Activated naive CD4-positive, alpha-beta T cell treated with anti-CD3 and anti-CD28 coated beads for 36 hours (primary cell): ENCODE results near the gene AFAP1L1. TPM values are rescaled to one million over a fixed set of nuclear protein-coding genes. Genes with fewer than 3 reads are reported as not detected.
A peak's percentile ranks its signal among the peaks of the same experiment; 100 is the strongest.

Experiments used
- CTCF ChIA-PET: fragments of 350-600 bp; sonication (Branson Sonifier 250); formaldehyde crosslinking; loops from one replicate; lab custom pipeline; 2021; ENCODE audit warnings: antibody characterized with exemption; lab: Charles Lee
- DNase-seq: peaks from one replicate; pipeline ENCODE4 v3.0.0-alpha.2; 2020
- H3K27ac Mint-ChIP-seq: one replicate; pipeline ENCODE4 v1.8.0; 2021; ENCODE audit warnings: mild to moderate bottlenecking, mixed read lengths
- H3K27me3 Mint-ChIP-seq: one replicate; pipeline ENCODE4 v1.8.0; 2021; ENCODE audit warnings: low read depth, mixed read lengths
- H3K36me3 Mint-ChIP-seq: one replicate; pipeline ENCODE4 v1.8.0; 2021; ENCODE audit warnings: low read depth, mixed read lengths
- H3K4me1 Mint-ChIP-seq: one replicate; pipeline ENCODE4 v1.8.0; 2021; ENCODE audit warnings: low read depth, mixed read lengths
- H3K4me3 Mint-ChIP-seq: one replicate; pipeline ENCODE4 v1.8.0; 2021; ENCODE audit warnings: mild to moderate bottlenecking, moderate library complexity, mixed read lengths
- H3K9me3 Mint-ChIP-seq: one replicate; pipeline ENCODE4 v1.8.0; 2021; ENCODE audit warnings: mixed read lengths
- intact Hi-C: fragments of 100-400 bp; cut with micrococcal nuclease; formaldehyde crosslinking; loops from one replicate; pipeline ENCODE4 v1.15.1; 2023
- total RNA-seq, 2 experiments: library from RNA; stranded (reverse); gene quantifications; one replicate each; pipeline ENCODE4 v1.2.3, GENCODE V29; 2021

AFAP1L1 gene
- total RNA-seq, 2 experiments from 2014 or later: 0.07 TPM; not detected in 1

DNA sequence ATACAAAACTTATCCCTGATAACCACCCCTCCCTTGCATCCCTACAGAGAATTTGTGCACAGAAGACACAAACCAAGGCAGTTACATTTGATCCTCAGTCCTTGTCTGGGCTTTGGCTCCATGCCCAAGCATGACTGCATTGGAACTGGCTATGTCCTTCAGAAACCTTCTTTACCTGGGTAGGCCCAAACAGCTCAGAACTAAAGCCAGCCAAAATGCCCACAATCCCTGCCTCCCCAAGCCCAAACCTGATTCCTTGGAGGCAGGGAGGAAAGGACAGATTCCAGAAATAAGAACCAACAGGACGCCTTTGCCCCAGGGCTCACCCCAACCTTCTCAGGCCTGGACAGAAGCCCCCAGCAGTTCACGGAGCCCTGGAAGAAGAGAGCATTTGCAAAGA is 99.2 kb downstream of the AFAP1L1 start:
- Mint-ChIP-seq H3K27me3 (no peaks in the 10 kb centered on the region), H3K27ac (peak overlapping the region; percentile 57), H3K4me1 (peaks cover 10% of the 10 kb centered on the region), H3K36me3 (peaks cover 6% of the 10 kb centered on the region), H3K9me3 (no peaks in the 10 kb centered on the region), H3K4me3 (no peak overlapping the region)
- intact Hi-C loops: loop anchor here (1.0 kb wide), 4 partner anchors 14 to 230 kb away; partner anchors contain the start of gene ABLIM3
- CTCF ChIA-PET: interaction anchor here (0.6 to 9.3 kb wide), 22 partner anchors 9 to 248 kb away, joined by 3 to 125 read pairs (median 4); partner anchors contain the start of genes GRPEL2, IL17B and PCYOX1L
- no peak for DNase-seq

DNA sequence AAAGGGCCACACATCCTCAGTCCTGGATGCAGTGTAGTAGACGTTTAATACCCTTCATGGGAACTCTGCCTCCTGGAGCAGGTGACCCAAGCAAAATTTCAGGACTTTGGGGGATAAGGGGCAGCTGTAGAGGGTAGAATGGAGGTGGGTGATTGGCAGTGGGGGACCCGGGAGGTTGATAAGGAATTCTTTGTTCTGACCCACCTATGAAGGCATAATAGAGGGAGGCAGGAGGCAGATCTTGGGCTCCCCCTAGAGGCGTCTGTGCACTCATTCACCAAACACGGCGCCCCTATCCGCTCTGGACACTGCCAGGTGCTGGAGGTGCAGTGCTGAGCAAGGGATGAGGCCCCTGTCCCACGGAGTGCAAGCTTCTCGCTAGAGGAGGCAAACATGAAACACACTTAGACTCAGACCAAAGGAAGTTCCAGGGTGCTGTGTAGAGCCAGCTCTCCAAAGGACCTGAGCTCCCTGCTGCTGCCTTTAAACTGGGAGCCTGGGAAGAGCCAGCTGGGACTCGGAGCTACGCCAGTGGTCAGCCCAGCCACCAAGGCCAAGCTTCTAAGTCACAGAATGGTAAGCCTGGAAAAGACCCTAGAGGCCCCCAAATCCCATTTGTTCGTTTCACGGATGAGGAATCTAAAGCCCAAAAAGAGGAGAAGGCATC is 99.8 kb downstream of the AFAP1L1 start:
- Mint-ChIP-seq H3K4me3 (no peak overlapping the region), H3K27me3 (no peaks in the 10 kb centered on the region), H3K27ac (peak overlapping the region; percentile 57), H3K9me3 (no peaks in the 10 kb centered on the region), H3K4me1 (peaks cover 10% of the 10 kb centered on the region), H3K36me3 (peaks cover 6% of the 10 kb centered on the region)
- intact Hi-C loops: loop anchor here (1.0 kb wide), 4 partner anchors 14 to 230 kb away; partner anchors contain the start of gene ABLIM3
- CTCF ChIA-PET: interaction anchor here (0.6 to 9.3 kb wide), 46 partner anchors 10 to 479 kb away, joined by 3 to 125 read pairs (median 4); partner anchors contain the start of genes GRPEL2, IL17B and PCYOX1L
- peak; percentile 82 for DNase-seq

DNA sequence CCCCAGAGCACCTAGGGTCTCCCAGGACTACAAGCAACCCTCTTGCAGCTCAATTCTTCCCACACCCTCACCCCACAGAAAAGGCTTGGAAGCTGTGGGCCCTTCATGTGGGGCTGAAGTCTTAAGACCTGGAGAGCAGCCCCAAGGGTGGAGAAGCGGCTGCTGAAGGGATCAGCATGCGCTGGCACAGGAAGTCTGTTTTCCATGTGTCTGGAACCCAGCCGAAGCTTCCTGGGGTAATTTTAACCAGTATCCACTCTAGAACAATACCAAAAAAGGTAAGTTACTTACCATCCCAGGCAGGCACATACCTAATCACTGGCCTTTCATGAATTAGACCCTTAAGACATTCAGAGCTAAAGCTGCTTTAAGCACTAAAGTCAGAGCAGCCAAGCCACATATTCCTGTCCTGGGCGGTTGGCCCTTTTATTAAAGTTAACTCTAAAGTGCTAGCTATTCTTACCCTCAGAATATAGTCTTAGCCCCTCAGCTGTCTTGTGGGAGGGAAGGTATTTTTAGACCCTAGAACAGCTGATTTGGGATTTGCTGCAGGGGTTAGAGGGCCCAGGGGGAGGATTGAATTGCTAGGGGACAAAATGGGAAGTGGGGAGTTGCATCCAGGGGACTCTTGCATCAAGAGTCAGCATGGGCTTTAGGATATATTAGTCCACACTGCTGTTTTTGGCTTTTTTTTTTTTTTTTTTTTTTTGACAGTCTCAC is 100.6 kb downstream of the AFAP1L1 start:
- H3K36me3 Mint-ChIP-seq: peaks cover 6% of the 10 kb centered on the region
- DNase-seq: no peak
- peaks cover 8% of the 10 kb centered on the region for H3K4me1 Mint-ChIP-seq
- no peaks in the 10 kb centered on the region for H3K9me3 Mint-ChIP-seq
- H3K27ac Mint-ChIP-seq: no peak overlapping the region
- intact Hi-C loops: no loop called here
- CTCF ChIA-PET: interaction anchor here (0.6 to 9.3 kb wide), 47 partner anchors 9 to 478 kb away, joined by 3 to 125 read pairs (median 4); partner anchors contain the start of genes GRPEL2, IL17B and PCYOX1L
- no peak overlapping the region for H3K4me3 Mint-ChIP-seq
- no peaks in the 10 kb centered on the region for H3K27me3 Mint-ChIP-seq

DNA sequence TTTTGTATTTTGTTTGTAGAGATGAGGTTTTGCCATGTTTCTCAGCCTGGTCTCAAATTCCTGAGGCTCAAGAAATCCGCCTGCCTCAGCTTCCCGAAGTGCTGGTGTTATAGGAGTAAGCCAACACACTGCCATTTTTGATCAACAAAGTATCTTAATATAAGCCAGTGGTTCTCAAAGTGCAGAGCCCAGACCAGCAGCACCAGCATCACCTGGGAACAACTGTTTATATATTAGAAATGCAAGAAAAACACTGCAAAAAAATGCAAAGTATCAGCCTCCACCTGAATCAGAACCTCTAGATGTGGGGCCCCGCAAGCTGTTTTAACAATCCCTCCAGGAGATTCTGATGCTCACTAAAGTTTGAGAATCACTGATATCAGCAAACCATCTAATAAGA is 101.3 kb downstream of the AFAP1L1 start:
- Mint-ChIP-seq H3K4me1 (peaks cover 7% of the 10 kb centered on the region), H3K27ac (no peak overlapping the region), H3K36me3 (peaks cover 6% of the 10 kb centered on the region), H3K27me3 (no peaks in the 10 kb centered on the region), H3K9me3 (no peaks in the 10 kb centered on the region), H3K4me3 (no peak overlapping the region)
- intact Hi-C loops: no loop called here
- no peak for DNase-seq
- CTCF ChIA-PET: interaction anchor here (0.6 to 9.3 kb wide), 16 partner anchors 8 to 250 kb away, joined by 3 to 125 read pairs (median 5); partner anchors contain the start of genes GRPEL2 and IL17B

DNA sequence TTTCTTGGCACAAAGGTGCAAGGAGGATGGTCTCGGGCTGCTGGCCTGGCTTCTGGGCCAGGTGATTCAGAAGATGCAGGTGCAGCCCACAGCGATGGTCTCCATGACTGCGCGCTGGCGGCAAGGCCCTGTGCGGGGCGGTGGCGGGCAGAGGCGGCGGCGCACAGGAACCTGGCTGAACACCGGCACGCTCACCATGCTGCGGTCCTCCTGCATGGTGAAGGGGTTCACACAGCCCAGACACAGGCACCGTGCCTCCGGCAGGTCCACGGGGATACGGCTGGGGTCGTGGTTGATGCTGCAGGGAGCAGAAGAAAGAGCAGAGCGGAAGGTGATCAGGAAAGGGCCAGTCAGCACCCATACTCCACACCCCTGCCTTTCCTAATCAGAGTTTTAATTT is 102.6 kb downstream of the AFAP1L1 start:
- CTCF ChIA-PET: interaction anchor here (1.0 to 9.3 kb wide), 5 partner anchors 7 to 60 kb away, joined by 3 to 125 read pairs (median 25); partner anchors contain the start of gene IL17B
- DNase-seq: no peak
- intact Hi-C loops: no loop called here
- Mint-ChIP-seq H3K27me3 (no peaks in the 10 kb centered on the region), H3K36me3 (no peaks in the 10 kb centered on the region), H3K27ac (no peak overlapping the region), H3K4me1 (peaks cover 5% of the 10 kb centered on the region), H3K9me3 (no peaks in the 10 kb centered on the region), H3K4me3 (no peak overlapping the region)

DNA sequence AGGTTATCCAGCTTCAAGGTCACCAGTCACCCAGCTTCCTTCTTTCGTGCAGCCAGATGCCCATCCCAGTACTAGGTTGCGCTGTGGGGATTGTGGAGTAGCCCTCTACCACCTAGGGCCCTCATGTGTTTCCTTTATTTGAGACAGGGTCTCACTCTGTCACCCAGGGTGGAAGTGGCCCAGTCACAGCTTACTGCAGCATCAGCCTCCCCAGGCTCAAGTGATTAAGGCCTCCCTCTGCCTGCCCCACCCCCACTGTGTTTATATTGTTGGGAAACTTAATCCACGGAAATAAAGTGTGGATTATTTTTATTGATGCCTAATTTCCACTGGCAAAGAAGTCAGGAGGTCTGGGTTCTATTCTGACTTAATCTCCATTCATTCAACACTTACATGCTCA is 103.1 kb downstream of the AFAP1L1 start:
- Mint-ChIP-seq H3K9me3 (no peaks in the 10 kb centered on the region), H3K27ac (no peak overlapping the region), H3K36me3 (no peaks in the 10 kb centered on the region), H3K4me1 (peaks cover 1% of the 10 kb centered on the region), H3K4me3 (no peak overlapping the region), H3K27me3 (no peaks in the 10 kb centered on the region)
- intact Hi-C loops: no loop called here
- DNase-seq: no peak
- CTCF ChIA-PET: interaction anchor here (0.6 to 9.3 kb wide), 8 partner anchors 6 to 190 kb away, joined by 3 to 80 read pairs (median 4); partner anchors contain the start of genes CSNK1A1 and IL17B

DNA sequence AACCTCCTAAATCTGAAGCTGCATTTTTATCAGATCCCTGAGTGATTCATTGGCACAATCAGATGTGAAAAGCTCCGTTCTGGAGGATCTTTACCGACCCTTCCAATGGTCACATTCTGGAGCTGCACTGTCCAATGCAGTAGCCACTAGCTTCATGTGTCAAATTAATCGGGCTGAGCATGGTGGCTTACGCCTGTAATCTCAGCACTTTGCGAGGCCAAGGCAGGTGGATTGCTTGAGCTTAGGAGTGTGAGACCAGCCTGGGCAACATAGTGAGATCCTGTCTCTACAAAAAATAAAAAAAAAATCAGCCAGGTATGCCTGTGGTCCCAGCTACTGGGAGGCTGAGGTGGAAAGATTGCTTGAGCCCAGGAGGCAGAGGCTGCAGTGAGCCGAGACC is 103.8 kb downstream of the AFAP1L1 start:
- H3K4me3 Mint-ChIP-seq: no peak overlapping the region
- H3K27ac Mint-ChIP-seq: no peak overlapping the region
- intact Hi-C loops: no loop called here
- H3K9me3 Mint-ChIP-seq: no peaks in the 10 kb centered on the region
- CTCF ChIA-PET: interaction anchor here (0.6 to 2.9 kb wide), 8 partner anchors 8 to 189 kb away, joined by 3 to 14 read pairs (median 4); partner anchors contain the start of gene CSNK1A1
- no peak for DNase-seq
- peaks cover 1% of the 10 kb centered on the region for H3K4me1 Mint-ChIP-seq
- H3K36me3 Mint-ChIP-seq: no peaks in the 10 kb centered on the region
- no peaks in the 10 kb centered on the region for H3K27me3 Mint-ChIP-seq

DNA sequence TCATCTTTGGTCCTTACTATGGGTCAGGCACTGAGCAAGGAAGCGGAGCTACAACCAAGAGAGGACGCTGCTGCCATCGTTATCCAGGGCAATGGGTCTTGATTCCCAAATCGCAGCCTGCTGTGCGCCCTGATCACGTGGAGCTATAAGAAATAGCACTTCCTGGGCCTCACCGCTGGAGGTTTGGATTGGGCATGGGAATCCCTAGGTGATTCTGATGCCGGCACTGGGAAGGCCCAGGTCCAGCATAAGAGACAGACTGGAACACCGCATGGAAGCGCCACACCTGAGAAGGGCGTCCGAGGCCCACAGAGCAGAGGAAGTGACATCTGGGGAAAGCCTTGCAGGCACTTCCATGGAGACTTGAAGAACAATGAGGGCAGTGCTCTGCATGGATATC is 104.4 kb downstream of the AFAP1L1 start:
- Mint-ChIP-seq H3K9me3 (no peaks in the 10 kb centered on the region), H3K4me1 (peaks cover 1% of the 10 kb centered on the region), H3K27me3 (no peaks in the 10 kb centered on the region), H3K4me3 (no peak overlapping the region), H3K27ac (no peak overlapping the region), H3K36me3 (no peaks in the 10 kb centered on the region)
- intact Hi-C loops: no loop called here
- CTCF ChIA-PET: interaction anchor here (1.0 to 2.9 kb wide), 5 partner anchors 9 to 189 kb away, joined by 3 to 14 read pairs (median 5); no protein-coding TSS in a partner anchor
- no peak for DNase-seq

DNA sequence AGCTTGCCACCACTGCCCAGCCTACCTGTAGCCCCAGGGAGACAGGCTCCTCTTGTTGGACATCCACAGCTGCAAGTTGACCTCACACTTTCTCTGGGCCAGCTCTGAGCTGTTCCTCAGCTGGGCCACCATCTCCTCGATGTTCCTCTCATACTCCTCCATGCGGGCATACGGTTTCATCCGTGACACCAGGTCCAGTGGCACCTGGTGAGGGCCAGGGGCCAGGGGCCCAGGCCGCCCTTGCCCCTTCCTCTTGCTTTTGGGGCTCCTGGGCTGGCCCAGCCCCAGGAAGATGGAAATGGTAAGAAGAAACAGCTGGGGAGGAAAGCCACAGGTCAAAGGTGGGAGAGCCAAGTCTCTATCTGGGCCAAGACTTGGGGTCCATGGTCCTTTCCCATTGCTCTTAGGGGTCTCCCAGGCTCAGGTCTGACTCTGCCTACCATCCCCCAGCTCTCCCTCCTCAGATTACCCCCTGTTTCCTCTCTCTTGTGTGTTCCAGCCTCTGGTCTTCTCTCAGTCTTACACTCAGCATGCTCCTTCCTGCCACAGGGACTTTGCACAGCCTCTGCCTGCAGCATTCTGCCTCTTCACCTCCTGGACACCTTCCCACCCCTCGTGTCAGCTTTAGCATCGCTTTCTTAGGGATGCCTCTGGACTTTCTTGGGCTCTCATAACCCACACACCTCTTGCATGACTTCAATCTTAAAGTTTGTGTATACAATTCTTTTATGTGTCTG is 105.2 kb downstream of the AFAP1L1 start:
- no peak for DNase-seq
- no peak overlapping the region for H3K27ac Mint-ChIP-seq
- CTCF ChIA-PET: interaction anchor here (0.5 to 2.9 kb wide), 5 partner anchors 9 to 238 kb away, joined by 3 to 14 read pairs (median 5); no protein-coding TSS in a partner anchor

DNA sequence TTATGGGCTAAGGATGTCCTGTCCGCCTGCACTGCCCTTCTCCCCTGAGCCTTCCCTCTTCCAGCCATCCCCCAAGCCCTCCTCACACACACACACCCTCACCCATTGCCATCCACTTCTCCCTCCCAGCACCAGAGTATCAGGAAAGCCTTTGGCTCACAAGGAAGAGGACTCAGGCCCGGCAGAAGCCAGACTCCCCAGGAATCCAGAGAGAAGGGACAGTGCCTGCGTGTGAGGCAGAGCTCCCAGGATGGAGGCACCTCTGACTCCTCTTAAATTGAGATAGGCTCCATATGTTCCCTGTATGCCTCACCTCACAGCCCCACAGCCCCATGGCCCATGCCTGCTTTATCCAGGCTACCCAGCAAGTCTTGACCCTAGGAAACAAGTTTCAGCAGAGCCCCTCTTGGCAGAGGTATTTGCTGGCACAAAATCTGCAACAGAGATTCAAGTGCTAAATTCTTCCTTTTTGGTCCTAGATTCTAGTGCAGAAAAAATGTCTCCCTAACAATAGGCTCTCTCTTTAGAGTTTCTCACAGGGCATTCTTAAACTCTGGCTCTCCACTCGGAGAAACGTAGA is 106.7 kb downstream of the AFAP1L1 start:
- no peaks in the 10 kb centered on the region for H3K4me1 Mint-ChIP-seq
- DNase-seq: no peak
- H3K36me3 Mint-ChIP-seq: no peaks in the 10 kb centered on the region
- H3K9me3 Mint-ChIP-seq: no peaks in the 10 kb centered on the region
- no peak overlapping the region for H3K27ac Mint-ChIP-seq
- CTCF ChIA-PET: interaction anchor here (0.5 to 7.5 kb wide), 3 partner anchors 8 to 55 kb away, joined by 4 to 80 read pairs (median 79); no protein-coding TSS in a partner anchor
- H3K4me3 Mint-ChIP-seq: no peak overlapping the region
- H3K27me3 Mint-ChIP-seq: no peaks in the 10 kb centered on the region
- intact Hi-C loops: no loop called here

More for the DNA sequence above, 105.2 kb downstream of the AFAP1L1 start:
- Mint-ChIP-seq H3K4me3 (no peak overlapping the region), H3K4me1 (no peaks in the 10 kb centered on the region), H3K27me3 (no peaks in the 10 kb centered on the region), H3K9me3 (no peaks in the 10 kb centered on the region), H3K36me3 (no peaks in the 10 kb centered on the region)
- intact Hi-C loops: no loop called here

DNA sequence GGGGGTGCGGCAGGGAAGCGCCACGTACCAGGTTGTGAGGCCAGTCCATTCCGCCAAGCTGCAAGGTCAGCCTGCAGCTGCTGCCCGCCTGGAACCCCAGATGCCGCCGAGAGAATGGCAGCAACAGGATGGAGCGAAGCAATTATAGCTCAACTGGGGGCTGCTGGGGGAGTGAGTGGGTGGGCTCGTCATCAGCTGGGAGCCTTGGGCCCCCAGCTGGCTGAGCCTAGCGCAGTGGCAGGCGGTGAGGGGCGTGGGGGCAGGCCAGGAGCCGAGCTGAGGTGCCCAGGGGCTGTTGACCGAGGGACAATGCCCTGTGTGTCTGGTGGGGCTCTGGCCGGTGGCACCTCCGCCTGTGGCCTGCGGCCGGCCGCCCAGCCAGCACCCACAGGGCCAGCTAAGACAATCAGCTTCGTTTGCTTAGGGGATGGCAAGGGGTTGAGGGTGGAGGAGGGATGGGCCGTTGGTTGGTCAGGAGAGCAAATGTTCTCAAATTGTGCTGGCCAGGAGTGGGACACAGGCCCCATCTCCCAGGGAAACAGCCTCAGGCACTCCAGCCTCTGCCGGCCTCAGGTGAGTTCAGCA is 107.6 kb downstream of the AFAP1L1 start, which contains the start of gene IL17B:
Gene IL17B, minus strand, starts transcription at position 116 of the 585 bp plus-strand sequence. Its CDS starts 67 bp downstream, at position 49.
- no peaks in the 10 kb centered on the region for H3K36me3 Mint-ChIP-seq
- CTCF ChIA-PET: interaction anchor here (0.6 to 7.5 kb wide), 7 partner anchors 9 to 185 kb away, joined by 3 to 80 read pairs (median 5); no protein-coding TSS in a partner anchor
- no peaks in the 10 kb centered on the region for H3K9me3 Mint-ChIP-seq
- H3K27me3 Mint-ChIP-seq: no peaks in the 10 kb centered on the region
- H3K27ac Mint-ChIP-seq: no peak within 1 kb of the TSS
- H3K4me3 Mint-ChIP-seq: no peak within 1 kb of the TSS
- intact Hi-C loops: no loop called here
- no peaks in the 10 kb centered on the region for H3K4me1 Mint-ChIP-seq
- DNase-seq: no peak
